ENCODE results near the gene PGAP6.

DNA sequence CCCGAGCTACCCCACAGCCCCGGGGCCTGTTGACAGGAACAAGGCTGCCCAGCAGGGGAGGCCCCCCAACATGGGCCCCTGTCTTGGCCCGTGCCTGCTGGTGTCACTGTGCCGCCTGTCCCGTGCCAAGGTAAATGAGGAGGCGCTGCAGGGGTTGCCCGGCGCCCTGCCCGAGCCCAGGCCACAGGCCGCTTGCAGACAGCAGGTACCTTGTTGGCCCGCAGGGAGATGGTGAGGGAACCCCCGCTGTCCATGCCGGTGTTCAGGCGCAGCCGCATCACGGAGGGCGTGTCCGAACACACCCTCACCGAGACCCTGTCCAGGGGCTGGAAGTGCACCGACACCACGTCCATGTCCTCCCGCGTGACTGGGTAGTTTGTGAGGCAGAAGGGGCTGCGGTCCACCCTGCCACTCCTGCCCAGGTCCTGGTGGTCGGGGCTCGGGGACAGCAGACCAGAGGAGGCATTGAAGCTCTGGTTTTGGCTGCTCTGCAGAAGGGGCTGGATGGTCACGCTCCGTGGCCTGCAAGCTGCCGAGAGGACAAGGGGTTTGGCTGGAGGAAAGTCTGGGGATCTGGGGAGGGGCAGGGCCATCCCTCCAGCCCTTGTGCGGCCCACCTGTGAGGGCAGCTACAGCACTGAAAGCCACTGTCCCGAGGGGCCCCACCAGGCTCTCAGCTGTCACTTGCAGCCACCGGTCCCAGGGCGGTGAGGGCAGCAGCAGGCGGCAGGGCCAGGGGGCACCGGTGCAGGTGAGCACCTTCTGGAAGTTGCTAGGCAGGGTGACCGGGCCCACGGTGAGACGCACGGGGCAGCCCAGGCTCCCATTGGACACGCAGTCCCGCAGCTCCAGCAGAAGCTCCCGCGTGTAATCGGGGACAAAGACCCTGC lies 5.6 kb downstream of the PGAP6 start:
- no peak for TF ChIP-seq SUZ12 (IDR thresholded peaks at IDR 0.05)
- TF ChIP-seq FOXM1 (IDR thresholded peaks at IDR 0.05; ENCODE audit: borderline replicate concordance), result no peak
- no peak for TF ChIP-seq SP1 (IDR thresholded peaks at IDR 0.05)
- TF ChIP-seq ELF4 (IDR thresholded peaks at IDR 0.05), result no peak
- no peak for TF ChIP-seq ARNT (IDR thresholded peaks at IDR 0.05)
- TF ChIP-seq, protein P1, sequence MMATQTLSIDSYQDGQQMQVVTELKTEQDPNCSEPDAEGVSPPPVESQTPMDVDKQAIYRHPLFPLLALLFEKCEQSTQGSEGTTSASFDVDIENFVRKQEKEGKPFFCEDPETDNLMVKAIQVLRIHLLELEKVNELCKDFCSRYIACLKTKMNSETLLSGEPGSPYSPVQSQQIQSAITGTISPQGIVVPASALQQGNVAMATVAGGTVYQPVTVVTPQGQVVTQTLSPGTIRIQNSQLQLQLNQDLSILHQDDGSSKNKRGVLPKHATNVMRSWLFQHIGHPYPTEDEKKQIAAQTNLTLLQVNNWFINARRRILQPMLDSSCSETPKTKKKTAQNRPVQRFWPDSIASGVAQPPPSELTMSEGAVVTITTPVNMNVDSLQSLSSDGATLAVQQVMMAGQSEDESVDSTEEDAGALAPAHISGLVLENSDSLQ (IDR thresholded peaks at IDR 0.05), result no peak
- no peak for TF ChIP-seq ZNF384 (IDR thresholded peaks at IDR 0.05)
- TF ChIP-seq FOXA1 (IDR thresholded peaks at IDR 0.05), result no peak
- no peak for TF ChIP-seq BHLHE40 (IDR thresholded peaks at IDR 0.05; ENCODE audit: borderline replicate concordance)
- no peak for TF ChIP-seq TARDBP (IDR thresholded peaks at IDR 0.05)
- no peak for TF ChIP-seq HDGF (IDR thresholded peaks at IDR 0.05; ENCODE audit: borderline replicate concordance)
- no peak for TF ChIP-seq FOXK2 (IDR thresholded peaks at IDR 0.05)
